HG03280 (cell line): ENCODE results near the gene FHDC1.
"Not testable (repeated sequence)": the region's sequence is repeated elsewhere in the genome, so short reads cannot be mapped to it uniquely, and the experiment has no call there.

Experiments
- ATAC-seq: cut with Tn5 transposase; IDR thresholded peaks from one replicate; pipeline ENCODE4 v1.9.1; 2021; ENCODE audit warnings: mild to moderate bottlenecking, moderate library complexity; ENCODE audit not compliant: unreplicated experiment

FHDC1 gene, protein sequence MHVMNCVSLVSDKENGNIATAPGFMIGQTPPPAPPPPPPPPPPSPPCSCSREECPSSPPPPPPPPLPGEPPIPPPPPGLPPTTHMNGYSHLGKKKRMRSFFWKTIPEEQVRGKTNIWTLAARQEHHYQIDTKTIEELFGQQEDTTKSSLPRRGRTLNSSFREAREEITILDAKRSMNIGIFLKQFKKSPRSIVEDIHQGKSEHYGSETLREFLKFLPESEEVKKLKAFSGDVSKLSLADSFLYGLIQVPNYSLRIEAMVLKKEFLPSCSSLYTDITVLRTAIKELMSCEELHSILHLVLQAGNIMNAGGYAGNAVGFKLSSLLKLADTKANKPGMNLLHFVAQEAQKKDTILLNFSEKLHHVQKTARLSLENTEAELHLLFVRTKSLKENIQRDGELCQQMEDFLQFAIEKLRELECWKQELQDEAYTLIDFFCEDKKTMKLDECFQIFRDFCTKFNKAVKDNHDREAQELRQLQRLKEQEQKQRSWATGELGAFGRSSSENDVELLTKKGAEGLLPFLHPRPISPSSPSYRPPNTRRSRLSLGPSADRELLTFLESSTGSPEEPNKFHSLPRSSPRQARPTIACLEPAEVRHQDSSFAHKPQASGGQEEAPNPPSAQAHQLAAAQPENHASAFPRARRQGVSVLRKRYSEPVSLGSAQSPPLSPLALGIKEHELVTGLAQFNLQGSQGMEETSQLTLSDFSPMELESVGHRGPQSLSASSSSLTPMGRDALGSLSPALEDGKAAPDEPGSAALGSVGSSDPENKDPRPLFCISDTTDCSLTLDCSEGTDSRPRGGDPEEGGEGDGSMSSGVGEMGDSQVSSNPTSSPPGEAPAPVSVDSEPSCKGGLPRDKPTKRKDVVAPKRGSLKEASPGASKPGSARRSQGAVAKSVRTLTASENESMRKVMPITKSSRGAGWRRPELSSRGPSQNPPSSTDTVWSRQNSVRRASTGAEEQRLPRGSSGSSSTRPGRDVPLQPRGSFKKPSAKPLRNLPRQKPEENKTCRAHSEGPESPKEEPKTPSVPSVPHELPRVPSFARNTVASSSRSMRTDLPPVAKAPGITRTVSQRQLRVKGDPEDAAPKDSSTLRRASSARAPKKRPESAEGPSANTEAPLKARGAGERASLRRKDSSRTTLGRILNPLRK

DNA sequence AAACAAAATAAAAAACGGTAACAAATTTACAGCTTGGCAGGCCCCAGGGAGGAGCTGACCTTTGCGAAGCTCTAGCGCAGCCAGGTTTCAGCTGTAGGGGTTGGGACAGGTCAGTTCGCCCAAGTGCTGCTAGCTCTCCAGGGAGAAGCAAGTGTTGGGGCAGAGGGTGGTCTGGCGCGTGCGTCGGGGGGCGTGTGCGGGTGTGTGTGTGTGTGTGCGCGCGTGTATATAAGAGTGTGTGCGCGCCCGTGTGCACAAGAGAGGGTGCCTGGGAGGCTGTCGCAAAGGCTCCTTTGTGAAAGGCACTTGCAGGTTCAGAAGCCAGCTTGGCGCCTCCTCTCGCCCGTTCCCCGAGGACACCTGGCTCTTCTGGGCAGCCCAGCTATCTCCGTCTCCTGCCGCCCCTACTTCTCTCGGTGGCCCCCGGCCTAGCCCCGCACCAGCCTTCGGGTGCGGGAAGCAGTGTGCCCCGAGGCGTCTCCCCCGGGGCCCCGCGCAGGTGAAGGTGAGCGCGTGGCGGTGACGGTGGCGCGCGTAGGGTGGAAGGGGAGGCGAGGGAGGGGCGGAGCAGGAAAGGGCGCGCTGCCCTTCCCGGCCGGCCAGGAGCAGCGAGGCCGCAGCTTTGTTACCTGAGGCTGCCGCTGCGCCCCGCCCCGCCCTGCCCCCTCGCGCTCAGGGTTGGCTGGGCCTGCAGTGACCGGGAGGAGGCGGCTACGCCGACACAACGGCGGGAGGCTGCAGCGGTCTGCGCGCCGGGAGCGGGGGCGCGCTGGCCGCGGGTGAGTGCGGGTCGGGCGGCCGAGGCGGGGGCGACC lies at the start of gene FHDC1:
Gene FHDC1, plus strand, starts transcription at position 693 of the 815 bp plus-strand sequence. CDS start 6,735 bp downstream, outside the sequence.
- no peak for ATAC-seq

DNA sequence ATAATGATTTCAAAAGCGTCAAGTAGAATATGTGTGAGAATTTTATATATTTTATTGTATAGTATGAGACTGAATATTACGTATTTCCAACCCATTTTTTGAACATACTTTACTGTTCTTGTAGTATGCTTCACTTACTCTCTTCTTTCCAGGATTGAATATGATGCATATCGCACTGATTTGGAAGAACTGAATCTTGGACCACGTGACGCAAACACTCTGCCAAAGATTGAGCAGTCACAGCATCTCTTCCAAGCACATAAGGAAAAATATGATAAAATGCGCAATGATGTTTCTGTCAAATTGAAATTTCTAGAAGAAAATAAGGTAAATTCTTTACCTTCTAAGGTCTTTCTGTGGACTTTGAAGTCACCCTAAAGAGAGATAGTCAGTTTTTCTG lies 48.1 kb upstream of the FHDC1 start:
- no peak for ATAC-seq

DNA sequence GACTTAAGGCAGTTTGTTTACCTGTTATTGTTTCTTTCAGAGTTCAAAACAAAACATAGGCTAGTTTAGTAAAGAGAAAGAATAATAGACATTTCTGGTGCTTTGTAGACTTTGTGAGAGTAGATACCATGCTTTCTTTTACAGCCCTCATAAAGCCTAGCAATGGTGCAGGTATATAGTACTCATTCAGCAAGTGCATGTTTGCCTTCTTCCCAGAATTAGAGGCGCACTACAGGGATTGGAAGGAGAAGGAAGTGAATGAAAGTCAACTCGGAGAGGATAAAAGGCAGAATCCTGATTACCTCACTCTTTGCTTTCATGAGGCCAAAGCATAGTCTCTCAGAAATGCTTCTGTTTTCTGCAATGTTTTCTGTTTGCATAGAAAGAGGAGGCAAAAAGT lies 43.1 kb upstream of the FHDC1 start:
- no peak for ATAC-seq

DNA sequence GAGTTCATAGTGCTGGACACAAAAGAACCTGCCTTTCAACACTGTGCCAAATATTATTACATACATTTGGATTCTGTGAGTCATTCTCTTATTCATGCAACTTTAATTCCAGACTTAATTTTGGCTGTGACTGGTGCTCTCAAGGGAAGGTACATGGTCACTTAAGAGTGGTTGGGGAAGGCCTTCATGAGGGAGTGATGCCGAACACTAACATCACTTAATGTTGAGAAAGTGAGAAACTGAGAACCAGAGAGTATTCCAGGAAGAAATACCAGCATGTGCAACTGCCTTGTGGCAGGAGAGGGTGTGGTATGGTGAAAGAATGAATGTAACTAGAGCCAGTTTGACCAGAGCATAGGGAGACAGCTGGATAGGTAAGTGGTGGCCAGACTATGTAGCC lies 41.5 kb upstream of the FHDC1 start:
- no peak for ATAC-seq

DNA sequence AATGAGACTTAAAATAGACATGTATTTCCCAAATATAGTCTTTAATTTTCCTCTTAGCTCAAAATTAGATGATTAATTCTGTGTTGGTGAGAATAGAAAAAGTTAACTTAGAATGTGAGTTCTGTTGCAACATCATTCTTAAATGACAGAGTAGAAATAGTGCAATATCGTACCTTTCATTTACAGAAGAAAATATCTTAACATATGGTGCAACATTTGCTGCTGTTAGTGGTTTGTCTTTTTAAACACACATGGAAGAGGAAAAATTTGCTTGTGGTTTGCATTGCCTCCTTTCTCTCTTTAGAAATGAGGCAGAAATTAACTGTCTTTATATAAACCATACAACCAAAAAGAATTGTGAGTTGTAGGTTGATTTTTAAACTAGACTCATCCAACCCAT lies 39.3 kb upstream of the FHDC1 start:
- no peak for ATAC-seq

DNA sequence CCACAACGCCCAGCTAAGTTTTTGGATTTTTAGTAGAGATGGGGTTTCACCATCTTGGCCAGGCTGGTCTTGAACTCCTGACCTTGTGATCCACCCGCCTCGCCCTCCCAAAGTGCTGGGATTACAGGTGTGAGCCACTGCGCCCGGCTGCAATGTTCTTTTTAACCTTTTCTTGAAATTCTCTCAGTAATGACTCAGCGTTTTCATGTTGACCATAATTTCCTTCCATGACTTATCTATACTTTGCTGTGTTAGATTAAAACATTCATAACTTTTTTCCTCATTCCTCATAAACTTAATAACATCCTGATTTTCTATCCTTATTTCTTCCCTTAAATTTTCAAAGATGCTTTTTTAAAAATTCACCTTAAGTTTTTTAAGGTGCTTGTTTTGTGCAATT lies 38.0 kb upstream of the FHDC1 start:
- not testable (repeated sequence) for ATAC-seq

DNA sequence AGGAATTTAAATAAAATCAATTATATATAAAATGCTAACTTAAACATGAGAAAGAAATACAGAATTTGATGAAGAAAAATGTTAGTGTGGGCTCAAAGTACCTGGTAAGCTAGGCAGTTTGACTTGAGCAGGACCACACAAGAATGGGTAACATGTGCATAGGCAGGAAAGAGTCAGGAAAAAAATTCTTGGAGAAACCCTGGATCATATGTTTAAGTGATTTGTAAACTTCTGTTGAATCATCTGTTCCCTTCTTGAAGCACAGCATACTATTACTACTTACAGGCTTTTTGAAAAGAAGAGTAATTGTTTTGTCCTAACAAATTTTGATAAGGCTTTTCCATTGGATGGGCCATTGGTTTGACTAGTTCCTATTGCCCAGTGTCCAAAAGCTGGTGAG lies 37.5 kb upstream of the FHDC1 start:
- no peak for ATAC-seq

DNA sequence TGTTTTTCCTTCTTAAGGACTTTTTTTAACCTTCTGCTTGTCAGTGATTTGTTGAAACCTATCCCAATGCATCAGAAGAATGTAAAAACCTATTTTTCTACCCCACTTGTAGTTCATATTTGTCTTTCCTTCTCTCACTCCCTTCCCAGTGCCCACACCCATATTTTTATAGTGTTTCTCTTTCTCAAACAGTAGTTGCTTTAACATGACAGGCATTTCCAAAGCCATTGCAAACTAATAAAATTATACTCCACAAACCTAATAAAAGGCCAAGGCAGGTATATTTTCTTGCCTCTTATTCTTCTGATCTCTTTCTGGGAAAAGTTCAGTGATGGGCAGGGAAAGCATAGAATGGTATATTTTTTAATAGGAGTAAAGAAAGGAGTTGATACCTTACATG lies 35.7 kb upstream of the FHDC1 start:
- no peak for ATAC-seq

DNA sequence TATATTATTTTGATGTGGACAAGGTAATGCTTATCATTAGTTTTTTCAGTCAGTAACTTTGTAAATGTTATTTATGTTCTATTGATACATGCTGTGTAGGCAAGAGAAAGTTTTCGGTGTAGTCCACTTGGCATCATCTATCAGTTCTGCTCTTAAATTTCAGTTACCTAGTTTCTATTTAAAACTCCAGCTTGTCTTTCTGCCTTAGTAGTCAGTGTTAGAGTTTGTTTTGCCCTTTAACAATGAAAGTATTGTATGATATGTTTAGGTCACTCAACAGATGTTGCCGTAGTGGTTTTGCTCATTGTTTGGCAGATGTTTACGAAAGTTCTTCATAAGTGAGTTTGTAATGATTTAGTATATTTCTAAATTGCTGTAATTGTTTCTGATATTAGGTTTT lies 34.9 kb upstream of the FHDC1 start:
- no peak for ATAC-seq

DNA sequence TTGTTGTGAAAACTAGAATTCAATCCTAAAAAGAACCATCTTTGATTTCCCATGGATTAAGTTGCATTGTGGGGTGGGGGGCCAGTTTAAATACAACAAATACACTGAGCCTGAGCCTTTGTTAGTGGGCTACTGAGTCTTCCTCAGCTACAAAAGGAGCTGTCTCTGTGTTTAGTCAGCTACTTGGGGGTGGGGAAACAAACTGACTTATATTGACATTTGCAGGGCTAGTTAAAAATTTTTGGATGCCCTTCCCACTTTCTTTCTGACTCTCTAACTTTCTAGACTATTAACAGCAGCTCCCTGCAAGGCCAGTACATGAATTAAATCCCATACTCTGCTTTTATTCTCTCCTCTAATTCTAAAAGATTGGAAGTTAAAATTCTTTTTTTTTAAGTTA lies 32.5 kb upstream of the FHDC1 start:
- ATAC-seq, result no peak

DNA sequence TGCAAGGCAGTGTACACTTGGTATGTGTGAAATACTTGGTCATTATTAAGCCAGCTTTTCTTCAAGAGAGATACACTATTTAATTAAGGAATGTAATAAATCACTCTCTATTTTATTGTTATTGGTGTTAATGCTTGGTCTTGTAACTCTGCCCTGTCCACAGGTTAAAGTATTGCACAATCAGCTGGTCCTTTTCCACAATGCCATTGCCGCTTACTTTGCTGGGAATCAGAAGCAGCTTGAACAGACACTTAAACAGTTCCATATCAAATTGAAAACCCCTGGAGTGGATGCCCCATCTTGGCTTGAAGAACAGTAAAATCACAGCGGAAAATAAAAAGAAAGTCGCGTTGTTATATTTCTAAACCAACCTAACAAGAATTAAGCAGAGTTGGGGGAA lies 26.2 kb upstream of the FHDC1 start:
- no peak for ATAC-seq

DNA sequence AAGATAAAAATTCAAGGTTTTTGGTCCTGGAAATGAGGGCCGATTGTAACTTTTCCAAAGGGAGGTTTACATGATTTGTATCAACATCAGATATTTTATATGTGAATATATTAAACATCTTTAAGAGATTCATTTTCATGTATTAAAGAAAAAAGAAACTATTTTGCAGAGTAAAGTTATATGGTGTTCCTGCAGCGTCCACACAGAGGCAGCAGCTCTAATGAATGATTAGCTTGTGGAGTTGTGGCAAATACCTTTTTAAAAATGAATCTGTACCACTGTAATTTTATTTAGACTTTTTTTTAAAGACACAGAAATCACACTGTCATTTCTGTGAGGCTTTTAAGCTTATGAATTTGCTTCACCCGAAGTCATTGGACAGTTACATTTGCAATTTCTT lies 25.6 kb upstream of the FHDC1 start:
- no peak for ATAC-seq

DNA sequence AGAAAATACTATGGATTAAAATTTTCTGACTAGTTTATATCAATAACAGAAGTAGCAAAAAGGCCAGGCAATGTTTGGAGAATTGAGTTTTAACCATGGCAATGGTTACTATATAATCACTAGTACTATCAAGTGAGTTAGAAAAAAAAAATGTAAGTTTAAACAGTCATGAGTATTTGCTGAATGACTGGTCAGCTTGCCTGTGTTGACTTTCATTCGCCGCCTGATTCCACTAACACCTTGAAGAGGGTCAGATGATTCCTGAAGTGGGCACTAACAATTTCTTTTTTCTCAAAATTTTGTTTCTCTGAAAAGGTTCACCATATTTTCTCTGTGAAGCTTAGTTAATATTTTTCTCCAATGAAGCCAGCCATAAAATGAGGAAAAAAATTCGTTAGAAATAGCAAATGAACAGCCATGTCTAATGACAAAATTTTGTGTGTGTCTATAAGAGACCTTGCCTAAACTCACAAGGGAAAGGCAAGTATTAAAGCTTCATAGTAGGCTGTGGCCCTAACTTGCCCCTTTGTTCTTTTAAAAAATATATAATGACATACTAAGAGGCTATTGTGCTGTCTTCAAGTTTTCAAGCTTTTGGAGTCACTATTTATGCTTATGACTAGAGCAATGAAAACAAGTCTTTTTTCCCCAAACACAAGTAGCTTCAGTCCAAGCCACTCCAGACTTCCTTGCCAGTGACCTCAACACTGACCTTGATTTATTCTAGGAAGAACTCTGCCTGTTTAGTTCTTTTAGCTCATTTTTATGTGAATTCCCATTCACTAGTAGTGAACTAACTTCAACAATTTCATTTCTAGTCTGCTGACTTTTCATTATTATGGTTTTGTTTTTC lies 18.4 kb upstream of the FHDC1 start:
- ATAC-seq, result no peak

DNA sequence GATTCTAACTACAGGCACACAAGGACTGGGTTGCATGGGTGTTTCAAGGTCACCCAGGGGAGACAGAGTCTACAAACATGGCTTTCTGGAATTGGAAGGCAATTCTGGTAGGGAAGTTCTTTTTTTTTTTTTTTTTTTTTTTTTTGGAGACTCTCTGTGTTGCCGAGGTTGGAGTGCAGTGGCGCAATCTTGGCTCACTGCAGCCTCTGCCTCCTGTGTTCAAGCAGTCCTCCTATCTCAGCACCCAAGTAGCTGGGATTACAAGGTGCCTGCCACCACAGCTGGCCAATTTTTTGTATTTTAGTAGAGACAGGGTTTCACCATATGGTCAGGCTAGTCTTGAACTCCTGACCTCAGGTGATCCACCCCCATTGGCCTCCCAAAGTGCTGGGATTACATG lies 16.3 kb upstream of the FHDC1 start:
- ATAC-seq, result no peak

DNA sequence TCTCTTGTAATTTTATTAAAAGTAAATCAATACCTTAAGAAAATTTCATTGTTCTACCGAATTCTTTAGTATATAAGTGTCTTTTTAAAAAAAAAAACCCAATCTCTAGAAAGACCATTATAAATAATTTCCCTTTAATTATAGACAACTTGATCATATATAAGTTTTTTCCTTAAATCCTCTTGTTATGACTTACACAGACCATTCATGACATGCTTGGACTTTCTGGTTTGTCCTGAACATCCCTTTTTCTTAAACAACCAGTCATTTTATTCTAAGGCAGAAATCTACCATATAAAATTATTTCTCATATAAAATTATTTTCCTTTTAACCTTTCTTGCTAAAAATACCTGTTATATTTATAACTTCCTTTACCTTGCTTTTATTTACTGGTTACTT lies 15.4 kb upstream of the FHDC1 start:
- no peak for ATAC-seq

DNA sequence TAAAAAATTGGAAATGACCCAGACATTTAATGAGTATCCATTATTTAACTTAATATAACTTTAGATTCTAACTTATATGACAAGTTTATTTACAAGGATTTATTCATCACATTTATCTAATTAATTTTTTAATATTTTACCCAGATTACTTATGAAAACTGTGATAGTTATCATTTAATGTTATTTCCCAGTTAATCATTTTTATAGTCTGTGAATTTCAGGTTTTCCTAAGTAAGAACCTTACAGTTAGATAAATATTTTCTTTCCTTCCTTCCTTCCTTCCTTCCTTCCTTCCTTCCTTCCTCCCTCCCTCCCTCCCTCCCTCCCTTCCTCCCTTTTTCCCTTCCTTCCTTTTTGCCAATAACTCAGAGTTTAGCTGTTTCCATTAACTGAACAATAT lies 14.8 kb upstream of the FHDC1 start:
- no peak for ATAC-seq

DNA sequence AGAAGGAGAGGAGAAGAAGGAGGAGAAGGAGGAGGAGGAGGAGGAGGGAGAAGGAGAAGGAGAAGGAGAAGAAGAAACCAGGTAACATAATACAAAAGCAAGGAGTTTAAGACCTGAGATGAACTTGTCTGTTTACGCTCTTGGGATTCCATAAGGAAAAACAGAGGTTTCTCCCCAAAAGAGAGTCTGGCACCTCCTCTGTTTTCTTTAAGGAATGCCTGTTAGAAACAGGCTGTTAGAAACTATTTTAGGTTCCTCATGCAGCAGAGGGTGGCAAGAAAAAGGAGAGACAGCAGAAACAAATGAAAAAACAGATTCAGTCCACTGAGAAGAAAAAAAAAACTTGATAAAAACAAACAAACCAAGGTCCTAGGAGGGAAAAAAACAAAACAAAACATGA lies 10.3 kb upstream of the FHDC1 start:
- ATAC-seq, result no peak

DNA sequence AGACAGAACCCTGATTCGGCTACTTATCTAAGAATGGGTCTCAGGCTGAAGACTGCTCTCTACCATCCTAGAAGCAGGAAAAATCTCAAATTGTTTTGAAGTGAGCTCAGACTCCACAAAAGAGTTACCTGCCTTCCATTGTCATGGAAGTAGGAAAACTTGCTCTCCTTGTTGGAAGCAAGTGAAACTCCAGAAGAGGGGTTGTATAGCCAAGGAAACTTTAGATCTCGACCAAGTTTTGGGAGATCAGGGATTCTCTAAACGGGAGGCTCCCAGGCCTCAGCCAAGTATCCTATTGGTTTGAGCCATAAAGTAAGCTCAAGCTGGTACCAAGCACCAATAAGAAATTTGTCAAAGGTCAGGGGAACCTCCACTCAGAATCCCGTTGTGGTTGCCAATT lies 9.2 kb upstream of the FHDC1 start:
- no peak for ATAC-seq

DNA sequence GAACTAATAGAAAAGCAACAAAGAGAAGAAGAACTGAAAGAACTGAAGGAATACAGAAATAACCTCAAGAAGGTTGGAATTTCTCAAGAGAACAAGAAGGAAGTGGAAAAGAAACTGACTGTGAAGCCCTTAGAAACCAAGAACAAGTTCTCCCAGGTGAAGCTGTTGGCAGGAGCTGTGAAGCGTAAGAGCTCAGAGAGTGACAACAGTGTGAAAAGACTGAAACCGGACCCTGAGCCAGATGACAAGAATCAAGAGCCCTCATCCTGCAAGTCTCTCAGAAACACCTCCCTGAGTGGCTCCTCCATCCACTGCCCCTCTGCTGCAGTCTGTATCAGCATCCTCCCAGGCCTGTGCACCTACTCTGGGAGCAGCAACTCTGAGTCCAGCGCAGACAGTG lies 8.4 kb upstream of the FHDC1 start:
- ATAC-seq, result no peak

DNA sequence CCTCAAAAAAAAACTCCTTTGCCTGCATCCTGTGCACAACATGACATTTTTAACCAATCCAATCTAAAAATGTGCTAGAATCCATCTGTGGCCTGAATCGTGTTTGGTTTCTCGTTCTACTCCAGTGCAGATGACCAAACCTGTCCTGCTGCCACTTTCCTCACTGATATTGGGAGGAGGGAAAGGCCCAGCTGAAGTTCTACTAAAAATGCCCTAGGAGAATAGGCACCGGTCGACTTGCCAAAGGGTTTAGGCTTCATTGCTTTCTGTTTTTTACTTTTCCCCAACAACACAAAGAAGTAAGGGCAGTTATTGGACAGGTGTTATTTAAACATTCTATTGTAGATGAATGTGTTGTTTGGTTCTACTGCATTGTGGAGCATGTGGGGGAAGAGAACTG lies 7.8 kb upstream of the FHDC1 start:
- no peak for ATAC-seq
